Neuronal stem cell (in vitro differentiated cells): ENCODE measurements around the gene LRRC37B.
"Not testable (repeated sequence)": the region's sequence is repeated elsewhere in the genome, so short reads cannot be mapped to it uniquely, and the experiment has no call there.

ENCODE experiments used
- DNase-seq: peaks from one replicate; pipeline ENCODE4 v3.0.0-alpha.2; 2013; ENCODE audit warnings: low spot score
- H2AFZ ChIP-seq: one replicate; pipeline ENCODE4 v1.6.1; 2013; ENCODE audit warnings: mild to moderate bottlenecking, low read length, inconsistent platforms
- H2AK5ac ChIP-seq: 2 replicates; pipeline ENCODE4 v1.6.1; 2013; ENCODE audit warnings: low read depth, mild to moderate bottlenecking, inconsistent platforms, low read length, moderate library complexity, mixed read lengths
- H2BK120ac ChIP-seq: 2 replicates; pipeline ENCODE4 v1.6.1; 2013; ENCODE audit warnings: low read depth, mild to moderate bottlenecking, inconsistent platforms, low read length, moderate library complexity, mixed read lengths
- H2BK12ac ChIP-seq: one replicate; pipeline ENCODE4 v1.6.1; 2013; ENCODE audit warnings: low read length, inconsistent platforms
- H2BK15ac ChIP-seq: 2 replicates; pipeline ENCODE4 v1.6.1; 2013; ENCODE audit warnings: mild to moderate bottlenecking, low read length, inconsistent platforms, mixed read lengths
- H2BK5ac ChIP-seq: one replicate; pipeline ENCODE4 v1.6.1; 2013; ENCODE audit warnings: inconsistent platforms, mild to moderate bottlenecking, low read length, moderate library complexity
- H3K14ac ChIP-seq: one replicate; pipeline ENCODE4 v1.6.1; 2013; ENCODE audit warnings: low read length, inconsistent platforms
- H3K18ac ChIP-seq: 2 replicates; pipeline ENCODE4 v1.6.1; 2013; ENCODE audit warnings: low read length, inconsistent platforms
- H3K23ac ChIP-seq: 2 replicates; pipeline ENCODE4 v1.6.1; 2013; ENCODE audit warnings: low read depth, mild to moderate bottlenecking, mixed read lengths, low read length, inconsistent platforms; ENCODE audit not compliant: poor library complexity
- H3K27ac ChIP-seq: replicated peaks from 3 replicates; pipeline ENCODE4 v1.5.1; 2013; ENCODE audit warnings: low read length, inconsistent platforms
- H3K27me3 ChIP-seq, 3 experiments: 2 replicates each; pipeline ENCODE4 v1.6.1; 2013; ENCODE audit warnings: low read length in 3 of 3, mild to moderate bottlenecking in 2 of 3, inconsistent platforms in 1 of 3, low read depth in 1 of 3, mixed read lengths in 1 of 3, moderate library complexity in 1 of 3; ENCODE audit not compliant: control insufficient read depth in 3 of 3, insufficient read depth in 3 of 3
- H3K36me3 ChIP-seq, 2 donors: replicated peaks in 1 of 2; 2 replicates each; pipeline ENCODE4 v1.6.1; 2013; ENCODE audit warnings: low read length in 2 of 2; ENCODE audit not compliant: control insufficient read depth in 2 of 2, insufficient read depth in 2 of 2
- H3K4ac ChIP-seq: 2 replicates; pipeline ENCODE4 v1.6.1; 2013; ENCODE audit warnings: inconsistent platforms, mild to moderate bottlenecking, low read length, moderate library complexity
- H3K4me1 ChIP-seq, 2 donors: 1 replicate in 1 of 2; 2 replicates in 1 of 2; pipeline ENCODE4 v1.6.1; 2013; ENCODE audit warnings: low read length in 2 of 2, low read depth in 1 of 2; ENCODE audit not compliant: control insufficient read depth in 2 of 2, insufficient read depth in 1 of 2
- H3K4me2 ChIP-seq: one replicate; pipeline ENCODE4 v1.6.1; 2013; ENCODE audit warnings: mild to moderate bottlenecking, low read length, inconsistent platforms; ENCODE audit not compliant: insufficient read depth, poor library complexity, severe bottlenecking
- H3K4me3 ChIP-seq, 2 donors: 2 replicates each; pipeline ENCODE4 v1.5.1; 2013; ENCODE audit warnings: low read length in 2 of 2, mild to moderate bottlenecking in 2 of 2, inconsistent platforms in 1 of 2, moderate library complexity in 1 of 2
- H3K79me1 ChIP-seq: one replicate; pipeline ENCODE4 v1.6.1; 2013; ENCODE audit warnings: low read depth, mild to moderate bottlenecking, inconsistent platforms, low read length, moderate library complexity
- H3K9ac ChIP-seq: one replicate; pipeline ENCODE4 v1.6.1; 2013; ENCODE audit warnings: mild to moderate bottlenecking, low read depth, low read length, inconsistent platforms; ENCODE audit not compliant: poor library complexity
- H3K9me3 ChIP-seq, 2 donors: replicated peaks in 1 of 2; 2 replicates each; pipeline versions ENCODE3 to v1.6.1; 2013; ENCODE audit warnings: low read length in 2 of 2, mild to moderate bottlenecking in 2 of 2, inconsistent platforms in 1 of 2, low read depth in 1 of 2, mixed read lengths in 1 of 2, moderate library complexity in 1 of 2; ENCODE audit not compliant: control insufficient read depth in 2 of 2, insufficient read depth in 1 of 2
- H4K8ac ChIP-seq: one replicate; pipeline ENCODE4 v1.6.1; 2013; ENCODE audit warnings: low read depth, mild to moderate bottlenecking, inconsistent platforms, low read length, moderate library complexity
- H4K91ac ChIP-seq: one replicate; pipeline ENCODE4 v1.6.1; 2013; ENCODE audit warnings: low read length, low read depth, mild to moderate bottlenecking, inconsistent platforms; ENCODE audit not compliant: poor library complexity
- WGBS, 2 donors: extraction: QIAGEN DNeasy Blood & Tissue Kit; methylation state at CpG; one replicate each; pipeline ENCODE4 v1.1.7; 2013; ENCODE audit warnings: missing lambda C conversion rate in 2 of 2, mixed read lengths in 1 of 2; ENCODE audit not compliant: insufficient read length in 2 of 2, insufficient replicate concordance in 1 of 2; ENCODE audit errors: extremely low coverage in 2 of 2; 5-methylcytosine and 5-hydroxymethylcytosine counted together

The LRRC37B gene

DNA sequence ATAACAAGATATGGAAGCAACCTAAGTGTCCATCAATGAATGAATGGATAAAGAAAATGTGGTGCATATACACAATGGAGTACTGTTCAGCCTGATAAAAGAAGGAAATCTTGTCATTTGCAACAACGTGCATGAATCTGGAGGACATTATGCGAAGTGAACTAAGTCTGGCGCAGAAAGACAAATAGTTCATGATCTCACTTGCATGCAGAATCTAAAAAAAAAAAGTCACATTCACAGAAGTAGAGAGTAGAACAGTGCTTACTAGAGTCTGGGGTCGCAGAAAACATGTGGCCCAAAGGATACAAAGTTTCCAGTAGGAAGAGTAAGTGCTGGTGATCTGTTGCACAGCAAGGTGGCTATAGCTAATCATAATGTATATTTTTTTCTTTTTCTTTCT is 65.9 kb downstream of the LRRC37B start:
- not testable (repeated sequence) for H2BK15ac ChIP-seq, H3K9me3 ChIP-seq, H4K91ac ChIP-seq, H2BK5ac ChIP-seq, H2AFZ ChIP-seq, DNase-seq, H3K27me3 ChIP-seq, H3K23ac ChIP-seq, H4K8ac ChIP-seq, H3K27ac ChIP-seq, H2BK12ac ChIP-seq, H3K9ac ChIP-seq, H3K36me3 ChIP-seq, H3K79me1 ChIP-seq, H3K4me1 ChIP-seq, H3K18ac ChIP-seq, H3K4ac ChIP-seq, H2AK5ac ChIP-seq, H3K14ac ChIP-seq, H3K4me2 ChIP-seq, H3K4me3 ChIP-seq, H2BK120ac ChIP-seq
- WGBS, 2 donors, result no CpG with 5 or more reads among the region's 4 CpGs

DNA sequence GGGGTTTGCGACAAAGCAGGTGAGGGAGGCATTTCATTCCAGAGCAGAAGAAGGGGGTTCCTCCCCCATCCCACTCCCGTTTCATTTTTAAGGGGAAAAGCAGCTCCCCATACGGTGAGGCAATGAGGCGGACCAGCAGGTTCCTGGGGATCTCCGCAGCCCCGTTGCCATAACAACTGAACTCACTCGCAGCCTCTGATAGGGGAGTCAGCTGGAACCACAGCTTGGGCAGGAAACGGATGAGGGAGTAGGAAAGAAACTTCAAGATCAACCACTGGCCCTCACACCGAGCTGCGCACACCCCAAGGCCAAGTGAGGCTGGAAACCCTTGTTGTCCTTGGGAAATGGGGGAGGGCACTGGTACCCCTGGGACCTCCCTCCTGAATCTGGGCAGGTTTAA is 72.6 kb downstream of the LRRC37B start:
- H2BK5ac ChIP-seq, H2BK15ac ChIP-seq, H4K91ac ChIP-seq, H3K4me3 ChIP-seq, H3K9me3 ChIP-seq, H4K8ac ChIP-seq, H3K79me1 ChIP-seq, H3K27me3 ChIP-seq, H3K9ac ChIP-seq, H3K4me1 ChIP-seq, H3K36me3 ChIP-seq, H2BK120ac ChIP-seq, H3K23ac ChIP-seq, H2BK12ac ChIP-seq, H3K27ac ChIP-seq, H3K4ac ChIP-seq, H2AK5ac ChIP-seq, H3K14ac ChIP-seq: not testable (repeated sequence)
- WGBS, 2 donors, result no CpG with 5 or more reads among the region's 10 CpGs
- Histone ChIP-seq H2AFZ (peak overlapping the region; percentile 58), H3K18ac (peak overlapping the region; percentile 17), H3K4me2 (peak overlapping the region; percentile 11)
- DNase-seq, result peak; percentile 24

DNA sequence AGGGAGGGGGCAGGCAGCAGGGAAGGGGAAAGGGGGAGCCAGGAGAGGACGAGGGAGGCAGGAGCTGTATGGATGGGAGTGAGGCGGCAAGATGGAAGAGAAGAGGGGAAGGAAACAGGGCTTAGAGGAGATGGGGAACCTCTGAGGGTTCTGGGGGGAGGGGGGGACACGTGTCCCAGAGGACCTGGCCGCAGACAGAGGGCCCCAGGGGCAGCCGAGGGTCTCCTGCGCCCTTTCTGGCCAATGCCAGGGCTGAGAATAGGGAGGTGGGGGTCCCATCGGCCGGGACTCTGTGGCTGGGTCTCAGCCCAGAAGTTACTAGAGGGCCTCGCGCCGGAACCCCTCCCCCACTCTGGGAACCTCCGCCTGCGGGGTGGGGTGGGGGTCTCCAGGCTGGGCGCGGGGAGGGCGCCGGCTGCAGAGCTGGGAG is 76.4 kb downstream of the LRRC37B start:
- peak overlapping the region; percentile 85 for H4K91ac ChIP-seq
- H4K8ac ChIP-seq, H2AK5ac ChIP-seq, H3K36me3 ChIP-seq, H2BK12ac ChIP-seq, H3K4ac ChIP-seq, H3K14ac ChIP-seq, H3K79me1 ChIP-seq, H3K4me1 ChIP-seq, H2BK120ac ChIP-seq, H2BK5ac ChIP-seq, H3K23ac ChIP-seq, H2BK15ac ChIP-seq, DNase-seq, H3K27me3 ChIP-seq, H3K9me3 ChIP-seq: not testable (repeated sequence)
- peak overlapping the region in 1 of 2 donors; percentile 45 for H3K4me3 ChIP-seq
- peak overlapping the region; percentile 91 for H3K18ac ChIP-seq
- no CpG with 5 or more reads among the region's 17 CpGs for WGBS, 2 donors
- H3K9ac ChIP-seq, result peak overlapping the region; percentile 60
- peak overlapping the region; percentile 33 for H3K4me2 ChIP-seq
- H3K27ac ChIP-seq, result peak overlapping the region; percentile 82
- peak overlapping the region; percentile 53 for H2AFZ ChIP-seq

GRCh38 chr17:32084003-32084941 is 77.1 kb downstream of the LRRC37B start:
- not testable (repeated sequence) for H2BK12ac ChIP-seq, H3K4ac ChIP-seq, H3K18ac ChIP-seq, H3K23ac ChIP-seq, H4K91ac ChIP-seq, H2BK15ac ChIP-seq, H4K8ac ChIP-seq, H2AK5ac ChIP-seq, H3K36me3 ChIP-seq, H3K14ac ChIP-seq, H2BK120ac ChIP-seq, H3K27me3 ChIP-seq, H3K9ac ChIP-seq, H3K4me1 ChIP-seq, H2BK5ac ChIP-seq, H3K9me3 ChIP-seq, H3K79me1 ChIP-seq
- Histone ChIP-seq H3K4me2 (peak overlapping the region; percentile 25), H3K4me3 (peak overlapping the region in 1 of 2 donors; percentile 45), H3K27ac (peak overlapping the region; percentile 76), H2AFZ (peak overlapping the region; percentile 53)
- DNase-seq, result peak; percentile 72
- no CpG with 5 or more reads among the region's 39 CpGs for WGBS, 2 donors
